Ishikawa (cell line): ENCODE data around the gene ZNF771.

ENCODE experiments used
- EGR1 ChIP-seq: IDR thresholded peaks from 2 replicates; pipeline ENCODE4 v1.6.1; 2012
- EP300 ChIP-seq: IDR thresholded peaks from 2 replicates; pipeline ENCODE4 v1.6.1; 2012; ENCODE audit warnings: borderline replicate concordance
- FOXM1 ChIP-seq: IDR thresholded peaks from 2 replicates; pipeline ENCODE4 v1.6.1; 2012; ENCODE audit warnings: low read depth, borderline replicate concordance
- NFIC ChIP-seq: IDR thresholded peaks from 2 replicates; pipeline ENCODE4 v1.6.1; 2012
- RAD21 ChIP-seq: IDR thresholded peaks from 2 replicates; pipeline ENCODE4 v1.6.1; 2012; ENCODE audit warnings: low read depth
- REST ChIP-seq: IDR thresholded peaks from 2 replicates; pipeline ENCODE4 v1.6.1; 2012; ENCODE audit warnings: low read depth, mild to moderate bottlenecking

DNA sequence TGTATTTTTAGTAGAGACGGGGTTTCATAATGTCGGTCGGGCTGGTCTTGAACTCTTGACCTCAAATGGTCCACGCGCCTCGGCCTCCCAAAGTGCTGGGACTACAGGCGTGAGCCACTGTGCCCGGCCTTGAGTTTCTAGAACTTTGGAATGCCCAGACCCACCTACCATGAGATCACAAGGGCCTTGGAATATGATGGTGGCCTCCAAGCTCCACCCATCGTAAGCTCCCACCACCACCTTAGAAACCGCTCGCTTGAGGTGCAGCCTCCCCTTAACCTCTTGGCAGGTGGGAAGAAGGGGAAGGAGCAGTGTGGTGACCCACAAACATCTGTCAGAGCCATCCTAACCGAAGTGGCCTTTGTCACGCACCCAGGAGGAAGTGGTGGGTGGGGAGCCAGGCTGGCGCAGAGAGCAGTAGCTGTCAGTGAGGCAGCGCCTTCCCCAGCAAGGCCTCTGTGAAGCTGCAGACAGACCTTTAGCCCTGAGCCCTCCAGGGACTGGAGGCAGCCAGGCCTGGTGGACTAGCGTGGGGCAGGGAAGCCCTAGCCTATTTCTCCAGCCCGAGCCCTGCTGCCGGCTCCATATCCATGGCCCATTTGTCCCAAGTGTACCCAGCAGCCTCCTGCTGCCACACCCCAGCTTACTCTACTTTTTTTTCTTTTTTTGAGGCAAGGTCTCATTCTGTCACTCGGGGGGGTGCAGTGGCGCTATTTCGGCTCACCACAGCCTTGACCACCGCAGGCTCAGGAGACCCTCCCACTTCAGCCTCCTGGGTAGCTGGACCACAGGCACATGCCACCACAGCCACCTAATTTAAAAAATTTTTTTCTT lies 51.4 kb downstream of the ZNF771 start:
- TF ChIP-seq NFIC = no peak
- TF ChIP-seq RAD21 = no peak
- no peak for TF ChIP-seq EGR1
- TF ChIP-seq REST = no peak
- no peak for TF ChIP-seq FOXM1
- no peak for TF ChIP-seq EP300
